Sigmoid colon (tissue), 7 donors: Measurements from ENCODE around the gene DYNC1LI2. TPM values are rescaled to one million over a fixed set of nuclear protein-coding genes. Genes with fewer than 3 reads are reported as not detected.

ENCODE experiments used
- DNase-seq: peaks from one replicate; pipeline ENCODE4 v3.0.0-alpha.2; 2019
- H3K27ac ChIP-seq, 4 donors: fragments of 200-600 bp; sonication (generic); one replicate each; pipeline ENCODE4 v1.5.1; 2016 to 2019; ENCODE audit warnings: mild to moderate bottlenecking in 1 of 4
- H3K27me3 ChIP-seq, 3 donors: fragments of 200-600 bp; sonication (generic); one replicate each; pipeline ENCODE4 v1.5.1; 2019; ENCODE audit warnings: mild to moderate bottlenecking in 1 of 3
- H3K36me3 ChIP-seq, 4 donors: fragments of 200-600 bp; sonication (generic); one replicate each; pipeline ENCODE4 v1.5.1; 2016 to 2019
- H3K4me1 ChIP-seq, 4 donors: fragments of 200-600 bp; sonication (generic); one replicate each; pipeline ENCODE4 v1.5.1; 2017 to 2019
- H3K4me3 ChIP-seq, 4 donors: fragments of 200-600 bp; sonication (generic); one replicate each; pipeline ENCODE4 v1.5.1; 2017 to 2019; ENCODE audit warnings: mild to moderate bottlenecking in 2 of 4, moderate library complexity in 1 of 4
- H3K9me3 ChIP-seq, 4 donors: fragments of 200-600 bp in 3 of 4; sonication (generic) in 3 of 4; one replicate each; pipeline versions ENCODE4 v1.5.1 to v1.6.1; 2013 to 2019
- CTCF ChIP-seq, 4 experiments: fragments of 450-650 bp in 3 of 4; fragments of 200-600 bp in 1 of 4; IDR thresholded peaks; one replicate each; pipeline ENCODE4 v1.5.1; 2016 to 2019; ENCODE audit warnings: antibody characterized with exemption in 4 of 4, mild to moderate bottlenecking in 3 of 4, moderate library complexity in 2 of 4
- EP300 ChIP-seq, 4 donors: sonication (generic); formaldehyde crosslinking; IDR thresholded peaks; one replicate each; pipeline ENCODE4 v1.6.1; 2017; ENCODE audit warnings: antibody characterized with exemption in 4 of 4
- POLR2A ChIP-seq, 2 donors: fragments of 450-650 bp; IDR thresholded peaks; one replicate each; pipeline ENCODE4 v1.6.1; 2016; ENCODE audit warnings: antibody characterized with exemption in 2 of 2, mild to moderate bottlenecking in 2 of 2, moderate library complexity in 2 of 2
- POLR2AphosphoS5 ChIP-seq, 4 donors: sonication (generic); formaldehyde crosslinking; IDR thresholded peaks; one replicate each; pipeline ENCODE4 v1.6.1; 2017; ENCODE audit warnings: antibody characterized with exemption in 4 of 4
- WGBS, 2 donors: extraction: QIAGEN DNeasy Blood & Tissue Kit; methylation state at CpG; one replicate each; pipeline ENCODE4 v1.1.7; 2013; 5-methylcytosine and 5-hydroxymethylcytosine counted together
- intact Hi-C: fragments of 100-400 bp; cut with DNase I; formaldehyde crosslinking; loops from one replicate; pipeline ENCODE4 v1.15.1; 2023
- polyA plus RNA-seq, 3 donors: library from polyadenylated mRNA; stranded (reverse); fragments of 200-250 nt; gene quantifications; one replicate each; pipeline ENCODE4 v1.2.3, GENCODE V29; 2013
- total RNA-seq, 4 donors: library from RNA; depleted of rRNA; stranded (reverse); fragments of >200 nt; gene quantifications; one replicate each; pipeline ENCODE4 v1.1.0, GENCODE V29; 2016
- donor health status: healthy with polysubstance abuse.
- donor health status: Bipolar disorder and iron deficiency.
- donor health status: healthy.

The DYNC1LI2 gene
- total and polyA plus RNA-seq, 7 donors: 52.9 to 327 (median 164) TPM

- TF ChIP-seq EP300 (IDR thresholded peaks at IDR 0.05): no peak
- TF ChIP-seq POLR2AphosphoS5 (IDR thresholded peaks at IDR 0.05): no peak
- TF ChIP-seq CTCF (IDR thresholded peaks at IDR 0.05): no peak
- no peak for TF ChIP-seq POLR2A (IDR thresholded peaks at IDR 0.05)
- Histone ChIP-seq H3K4me1 (peaks cover 0 to 6% (median 4%) of the 10 kb centered on the region in 4 donors), H3K27ac (no peak overlapping the region), H3K27me3 (no peaks in the 10 kb centered on the region), H3K4me3 (no peak overlapping the region), H3K9me3 (no peaks in the 10 kb centered on the region), H3K36me3 (peaks cover 0 to 5% (median 0%) of the 10 kb centered on the region in 4 donors)
- 86 to 88% methylated on average over 4 of the region's 4 CpGs for WGBS, 2 donors
- intact Hi-C loops: no loop called here
- no peak for DNase-seq
Measured at GRCh38 chr16:66681676-66682075, 69.7 kb downstream of the DYNC1LI2 start.

- Histone ChIP-seq H3K36me3 (peaks cover 0 to 5% (median 0%) of the 10 kb centered on the region in 4 donors), H3K4me1 (peaks cover 0 to 11% (median 7%) of the 10 kb centered on the region in 4 donors), H3K27ac (no peak overlapping the region), H3K9me3 (no peaks in the 10 kb centered on the region), H3K27me3 (no peaks in the 10 kb centered on the region), H3K4me3 (no peak overlapping the region)
- DNase-seq: no peak
- TF ChIP-seq POLR2AphosphoS5 (IDR thresholded peaks at IDR 0.05) (no peak), POLR2A (IDR thresholded peaks at IDR 0.05) (no peak), CTCF (IDR thresholded peaks at IDR 0.05) (no peak), EP300 (IDR thresholded peaks at IDR 0.05) (no peak)
- WGBS, 2 donors: 86 to 94% methylated on average over 2 of the region's 2 CpGs
- intact Hi-C loops: no loop called here
Measured at GRCh38 chr16:66678337-66678736, 73.1 kb downstream of the DYNC1LI2 start.

- no peak for TF ChIP-seq CTCF (IDR thresholded peaks at IDR 0.05)
- TF ChIP-seq EP300 (IDR thresholded peaks at IDR 0.05): no peak
- TF ChIP-seq POLR2AphosphoS5 (IDR thresholded peaks at IDR 0.05): no peak
- TF ChIP-seq POLR2A (IDR thresholded peaks at IDR 0.05): no peak
- 92 to 95% methylated on average over 6 of the region's 6 CpGs for WGBS, 2 donors
- no peak overlapping the region for H3K4me3 ChIP-seq
- peaks cover 0 to 5% (median 0%) of the 10 kb centered on the region in 4 donors for H3K36me3 ChIP-seq
- H3K9me3 ChIP-seq: no peaks in the 10 kb centered on the region
- intact Hi-C loops: no loop called here
- H3K4me1 ChIP-seq: peaks cover 0 to 11% (median 7%) of the 10 kb centered on the region in 4 donors
- DNase-seq: no peak
- H3K27me3 ChIP-seq: no peaks in the 10 kb centered on the region
- H3K27ac ChIP-seq: no peak overlapping the region
Measured at GRCh38 chr16:66677836-66678235, 73.6 kb downstream of the DYNC1LI2 start.

- TF ChIP-seq POLR2AphosphoS5 (IDR thresholded peaks at IDR 0.05): no peak
- no peak for TF ChIP-seq POLR2A (IDR thresholded peaks at IDR 0.05)
- no peak for TF ChIP-seq CTCF (IDR thresholded peaks at IDR 0.05)
- no peak for TF ChIP-seq EP300 (IDR thresholded peaks at IDR 0.05)
- H3K9me3 ChIP-seq: no peaks in the 10 kb centered on the region
- peaks cover 0 to 5% (median 0%) of the 10 kb centered on the region in 4 donors for H3K36me3 ChIP-seq
- WGBS, 2 donors: 92 to 94% methylated on average over 7 of the region's 7 CpGs
- no peak overlapping the region for H3K4me3 ChIP-seq
- peaks cover 0 to 11% (median 7%) of the 10 kb centered on the region in 4 donors for H3K4me1 ChIP-seq
- intact Hi-C loops: no loop called here
- no peaks in the 10 kb centered on the region for H3K27me3 ChIP-seq
- H3K27ac ChIP-seq: no peak overlapping the region
- DNase-seq: no peak
Measured at GRCh38 chr16:66677179-66677578, 74.2 kb downstream of the DYNC1LI2 start.

GRCh38 chr16:66676599-66676998 is 74.8 kb downstream of the DYNC1LI2 start:
- no peaks in the 10 kb centered on the region for H3K27me3 ChIP-seq
- no peak for DNase-seq
- 87% methylated on average over 3 of the region's 3 CpGs for WGBS, 2 donors
- H3K4me1 ChIP-seq: peaks cover 0 to 11% (median 7%) of the 10 kb centered on the region in 4 donors
- intact Hi-C loops: no loop called here
- no peak overlapping the region for H3K27ac ChIP-seq
- H3K4me3 ChIP-seq: no peak overlapping the region
- no peaks in the 10 kb centered on the region for H3K9me3 ChIP-seq
- H3K36me3 ChIP-seq: peaks cover 0 to 5% (median 0%) of the 10 kb centered on the region in 4 donors
- TF ChIP-seq POLR2A (IDR thresholded peaks at IDR 0.05) (no peak), EP300 (IDR thresholded peaks at IDR 0.05) (no peak), POLR2AphosphoS5 (IDR thresholded peaks at IDR 0.05) (no peak), CTCF (IDR thresholded peaks at IDR 0.05) (no peak)
